Measurements from ENCODE around the gene SART1.

GRCh38 chr11:66006134-66006890 lies 44.8 kb downstream of the SART1 start:
- TF ChIP-seq EZH2 (optimal IDR thresholded peaks at IDR 0.05; ENCODE audit: low read depth, low read length) (no peak), CTCF (IDR thresholded peaks at IDR 0.05; ENCODE audit: low read length) (no peak)
